T-helper 2 cell treated with Interferon-gamma antibody and Interleukin-4, amounts not matched to agents 5 μg/mL and 100 μg/mL, for 36 hours (primary cell): Measurements from ENCODE around the gene ADRA2C.

ENCODE experiments used
- DNase-seq: peaks from one replicate; pipeline ENCODE4 v3.0.0; 2021; ENCODE audit warnings: low spot score
- H3K27ac Mint-ChIP-seq: one replicate; pipeline ENCODE4 v1.8.0; 2021; ENCODE audit warnings: mild to moderate bottlenecking, mixed read lengths
- H3K27me3 Mint-ChIP-seq: one replicate; pipeline ENCODE4 v1.8.0; 2021; ENCODE audit warnings: low read depth, mixed read lengths
- H3K36me3 Mint-ChIP-seq: one replicate; pipeline ENCODE4 v1.8.0; 2021; ENCODE audit warnings: low read depth, mixed read lengths
- H3K4me1 Mint-ChIP-seq: one replicate; pipeline ENCODE4 v1.8.0; 2021; ENCODE audit warnings: low read depth, mixed read lengths
- H3K4me3 Mint-ChIP-seq: one replicate; pipeline ENCODE4 v1.8.0; 2022; ENCODE audit warnings: mild to moderate bottlenecking, moderate library complexity, mixed read lengths
- H3K9me3 Mint-ChIP-seq: one replicate; pipeline ENCODE4 v1.8.0; 2021; ENCODE audit warnings: mixed read lengths

ADRA2C gene

GRCh38 chr4:3770323-3771163 lies 4.4 kb downstream of the ADRA2C start:
- H3K4me1 Mint-ChIP-seq, result peaks cover 2% of the 10 kb centered on the region
- no peaks in the 10 kb centered on the region for H3K9me3 Mint-ChIP-seq

GRCh38 chr4:3771164-3771809 lies 5.1 kb downstream of the ADRA2C start:
- H3K4me1 Mint-ChIP-seq, result peaks cover 2% of the 10 kb centered on the region
- H3K27me3 Mint-ChIP-seq, result peaks cover 15% of the 10 kb centered on the region
- no peak for DNase-seq
- H3K27ac Mint-ChIP-seq, result no peak overlapping the region
- H3K36me3 Mint-ChIP-seq, result peaks cover 1% of the 10 kb centered on the region
- no peaks in the 10 kb centered on the region for H3K9me3 Mint-ChIP-seq
- no peak overlapping the region for H3K4me3 Mint-ChIP-seq

More at GRCh38 chr4:3770323-3771163, 4.4 kb downstream of the ADRA2C start:
- H3K27ac Mint-ChIP-seq, result no peak overlapping the region
- peaks cover 1% of the 10 kb centered on the region for H3K36me3 Mint-ChIP-seq
- no peak overlapping the region for H3K4me3 Mint-ChIP-seq
- peaks cover 15% of the 10 kb centered on the region for H3K27me3 Mint-ChIP-seq
- DNase-seq, result no peak

DNA sequence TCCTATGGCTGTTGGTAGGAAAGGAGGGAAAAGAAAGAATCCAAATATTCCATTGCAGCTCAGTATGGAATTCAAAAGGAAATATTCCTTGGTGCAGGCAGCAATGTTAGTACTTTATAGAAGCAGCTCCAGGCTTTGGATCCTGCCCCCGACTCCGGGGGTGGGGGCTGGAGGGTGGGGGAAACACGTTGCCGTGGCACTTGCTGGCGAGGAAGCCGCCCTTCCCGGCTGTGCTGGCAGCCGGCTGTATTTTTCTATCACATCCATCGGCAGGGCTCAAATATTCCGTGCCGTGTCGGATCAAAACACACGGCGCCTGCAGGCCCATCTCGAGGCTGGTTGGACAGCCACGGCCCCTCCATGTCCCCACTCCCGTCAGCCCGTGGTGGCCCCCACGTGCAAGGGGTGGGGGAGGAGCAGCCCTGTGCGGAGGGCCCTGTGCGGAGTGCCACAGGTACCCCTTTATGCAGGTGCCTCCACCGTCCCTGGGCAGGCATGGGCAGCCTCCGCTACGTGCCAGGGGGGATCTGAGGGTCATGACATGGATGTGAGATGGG lies 5.8 kb downstream of the ADRA2C start:
- Mint-ChIP-seq H3K9me3 (no peaks in the 10 kb centered on the region), H3K27ac (no peak overlapping the region), H3K27me3 (peaks cover 11% of the 10 kb centered on the region), H3K36me3 (peaks cover 1% of the 10 kb centered on the region), H3K4me1 (peaks cover 2% of the 10 kb centered on the region), H3K4me3 (no peak overlapping the region)
- no peak for DNase-seq

DNA sequence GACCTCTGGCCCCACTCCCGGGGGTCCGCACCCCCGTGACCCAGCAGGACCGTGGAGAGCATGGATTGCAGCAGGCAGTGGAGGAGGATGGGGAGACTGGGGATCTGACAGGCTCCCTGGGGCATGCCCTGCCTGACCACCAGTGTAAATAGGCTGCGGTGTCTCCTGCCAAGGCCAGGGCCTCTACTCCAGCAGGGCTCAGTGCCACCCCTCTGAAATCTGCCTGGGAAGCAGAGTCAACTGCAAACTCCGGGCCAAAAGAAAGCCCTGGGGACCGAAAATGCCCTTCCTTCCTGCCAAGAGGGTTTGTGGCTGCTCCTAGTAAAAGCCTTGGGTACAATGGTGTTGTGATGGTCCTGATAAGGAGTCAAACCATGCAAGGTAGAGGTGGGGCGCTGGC lies 6.4 kb downstream of the ADRA2C start:
- Mint-ChIP-seq H3K36me3 (peaks cover under 1% of the 10 kb centered on the region), H3K4me3 (no peak overlapping the region), H3K27ac (no peak overlapping the region), H3K4me1 (peaks cover under 1% of the 10 kb centered on the region), H3K27me3 (peaks cover 8% of the 10 kb centered on the region), H3K9me3 (no peaks in the 10 kb centered on the region)
- no peak for DNase-seq

- Mint-ChIP-seq H3K27ac (no peak overlapping the region), H3K27me3 (peaks cover 2% of the 10 kb centered on the region), H3K9me3 (no peaks in the 10 kb centered on the region), H3K36me3 (no peaks in the 10 kb centered on the region), H3K4me1 (no peaks in the 10 kb centered on the region), H3K4me3 (no peak overlapping the region)
- no peak for DNase-seq
Observed at GRCh38 chr4:3773552-3774001, 7.4 kb downstream of the ADRA2C start.

GRCh38 chr4:3774253-3774883 lies 8.2 kb downstream of the ADRA2C start:
- H3K27me3 Mint-ChIP-seq, result no peaks in the 10 kb centered on the region
- H3K27ac Mint-ChIP-seq, result no peak overlapping the region
- H3K36me3 Mint-ChIP-seq, result no peaks in the 10 kb centered on the region
- H3K4me1 Mint-ChIP-seq, result no peaks in the 10 kb centered on the region
- no peak overlapping the region for H3K4me3 Mint-ChIP-seq
- no peak for DNase-seq
- no peaks in the 10 kb centered on the region for H3K9me3 Mint-ChIP-seq

GRCh38 chr4:3775005-3775404 lies 8.8 kb downstream of the ADRA2C start:
- Mint-ChIP-seq H3K9me3 (no peaks in the 10 kb centered on the region), H3K27ac (no peak overlapping the region), H3K4me1 (no peaks in the 10 kb centered on the region), H3K36me3 (no peaks in the 10 kb centered on the region), H3K27me3 (no peaks in the 10 kb centered on the region), H3K4me3 (no peak overlapping the region)
- DNase-seq, result no peak

GRCh38 chr4:3775576-3775975 lies 9.4 kb downstream of the ADRA2C start:
- H3K27me3 Mint-ChIP-seq, result no peaks in the 10 kb centered on the region

GRCh38 chr4:3776166-3777032 lies 10.2 kb downstream of the ADRA2C start:
- Mint-ChIP-seq H3K27me3 (no peaks in the 10 kb centered on the region), H3K27ac (no peak overlapping the region), H3K36me3 (no peaks in the 10 kb centered on the region)

More at GRCh38 chr4:3775576-3775975, 9.4 kb downstream of the ADRA2C start:
- no peaks in the 10 kb centered on the region for H3K9me3 Mint-ChIP-seq
- no peaks in the 10 kb centered on the region for H3K36me3 Mint-ChIP-seq
- no peak overlapping the region for H3K4me3 Mint-ChIP-seq
- H3K4me1 Mint-ChIP-seq, result no peaks in the 10 kb centered on the region
- no peak overlapping the region for H3K27ac Mint-ChIP-seq
- no peak for DNase-seq

GRCh38 chr4:3777033-3777390 lies 10.8 kb downstream of the ADRA2C start:
- DNase-seq, result no peak
- no peak overlapping the region for H3K27ac Mint-ChIP-seq
- no peaks in the 10 kb centered on the region for H3K9me3 Mint-ChIP-seq
- no peaks in the 10 kb centered on the region for H3K4me1 Mint-ChIP-seq
- no peaks in the 10 kb centered on the region for H3K27me3 Mint-ChIP-seq
- H3K4me3 Mint-ChIP-seq, result no peak overlapping the region
- no peaks in the 10 kb centered on the region for H3K36me3 Mint-ChIP-seq

More at GRCh38 chr4:3776166-3777032, 10.2 kb downstream of the ADRA2C start:
- Mint-ChIP-seq H3K9me3 (no peaks in the 10 kb centered on the region), H3K4me1 (no peaks in the 10 kb centered on the region), H3K4me3 (no peak overlapping the region)
- no peak for DNase-seq

GRCh38 chr4:3777669-3778068 lies 11.5 kb downstream of the ADRA2C start:
- no peak for DNase-seq
- no peak overlapping the region for H3K27ac Mint-ChIP-seq
- H3K27me3 Mint-ChIP-seq, result no peaks in the 10 kb centered on the region
- no peak overlapping the region for H3K4me3 Mint-ChIP-seq
- H3K4me1 Mint-ChIP-seq, result no peaks in the 10 kb centered on the region
- no peaks in the 10 kb centered on the region for H3K9me3 Mint-ChIP-seq
- H3K36me3 Mint-ChIP-seq, result no peaks in the 10 kb centered on the region

- no peak overlapping the region for H3K27ac Mint-ChIP-seq
- DNase-seq, result no peak
- no peak overlapping the region for H3K4me3 Mint-ChIP-seq
- H3K36me3 Mint-ChIP-seq, result no peaks in the 10 kb centered on the region
- H3K4me1 Mint-ChIP-seq, result no peaks in the 10 kb centered on the region
- no peaks in the 10 kb centered on the region for H3K27me3 Mint-ChIP-seq
- no peaks in the 10 kb centered on the region for H3K9me3 Mint-ChIP-seq
Observed at GRCh38 chr4:3779509-3779908, 13.3 kb downstream of the ADRA2C start.
